GM18909 (cell line): ENCODE data around the gene OR5AS1.
"Not testable (repeated sequence)": the region's sequence is repeated elsewhere in the genome, so short reads cannot be mapped to it uniquely, and the experiment has no call there.

Source experiments
- ATAC-seq: cut with Tn5 transposase; IDR thresholded peaks from one replicate; pipeline ENCODE4 v1.9.1; 2021; ENCODE audit warnings: mild to moderate bottlenecking; ENCODE audit not compliant: unreplicated experiment, poor library complexity

Gene OR5AS1

DNA sequence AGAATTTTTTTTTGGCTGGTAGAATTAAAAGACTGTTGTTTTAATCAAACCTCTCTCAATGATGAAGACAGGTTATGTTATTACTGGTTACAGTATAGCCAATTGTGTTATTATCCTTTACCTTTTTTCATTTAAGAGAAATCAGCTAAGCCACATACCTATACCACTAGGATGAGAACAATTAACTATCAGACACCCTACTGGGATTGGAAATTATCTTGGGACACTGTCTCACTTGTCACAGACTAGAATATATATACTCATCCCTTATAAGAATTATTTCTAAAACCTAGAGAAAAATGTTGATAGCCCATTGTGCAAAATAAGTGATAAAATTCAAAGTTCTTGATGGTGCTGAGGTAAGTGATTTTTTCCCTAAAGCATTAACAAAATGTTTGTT, at the start of gene OR5AS1:
OR5AS1 (plus strand) TSS at position 301 of the 400 bp plus-strand sequence. CDS start 2,765 bp downstream, outside the sequence.
- ATAC-seq = no peak

DNA sequence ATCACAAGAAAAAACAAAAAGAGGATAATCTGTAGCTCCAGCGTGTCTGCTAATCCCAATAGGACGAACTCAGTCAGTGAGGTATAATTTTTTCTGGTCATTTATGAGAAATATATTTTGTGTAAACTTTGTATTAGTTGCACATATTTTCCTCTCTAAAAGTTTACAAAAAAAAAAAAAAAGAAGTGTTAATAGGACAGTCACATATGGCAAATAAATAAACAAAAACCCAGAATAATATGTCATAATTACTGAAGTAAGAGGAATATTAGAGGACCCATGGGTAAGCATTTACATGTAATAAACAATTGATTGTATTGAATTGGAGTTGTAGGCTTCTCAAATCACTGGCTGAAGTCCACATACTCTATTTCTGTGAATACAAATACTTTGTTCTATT, 32.9 kb upstream of the OR5AS1 start, which contains the start of gene OR5F1:
OR5F1 (minus strand) TSS at position 101 of the 400 bp plus-strand sequence; CDS start at position 101, 0 bp downstream.
- ATAC-seq = no peak

DNA sequence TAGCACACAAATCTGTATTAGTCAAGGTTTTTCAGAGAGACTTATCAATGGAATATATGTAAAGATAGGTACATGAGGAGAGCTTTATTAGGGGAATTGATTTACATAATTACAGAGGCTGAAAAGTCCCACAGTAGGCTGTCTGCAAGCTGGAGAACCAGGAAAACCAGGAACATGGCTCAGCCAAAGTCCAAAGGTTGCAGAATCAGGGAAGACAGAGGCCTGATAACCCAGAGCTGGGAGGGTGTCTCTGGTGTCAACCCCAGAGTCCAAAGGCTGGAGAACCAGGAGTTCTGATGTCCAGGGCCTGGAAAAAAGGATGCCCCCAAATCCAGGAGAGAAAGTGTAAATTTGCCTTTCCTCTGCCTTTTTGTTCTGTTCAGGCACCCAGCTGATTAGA, 16.7 kb upstream of the OR5AS1 start:
- no peak for ATAC-seq

- ATAC-seq = no peak
Observed at GRCh38 chr11:56013805-56014204, 13.6 kb upstream of the OR5AS1 start.

DNA sequence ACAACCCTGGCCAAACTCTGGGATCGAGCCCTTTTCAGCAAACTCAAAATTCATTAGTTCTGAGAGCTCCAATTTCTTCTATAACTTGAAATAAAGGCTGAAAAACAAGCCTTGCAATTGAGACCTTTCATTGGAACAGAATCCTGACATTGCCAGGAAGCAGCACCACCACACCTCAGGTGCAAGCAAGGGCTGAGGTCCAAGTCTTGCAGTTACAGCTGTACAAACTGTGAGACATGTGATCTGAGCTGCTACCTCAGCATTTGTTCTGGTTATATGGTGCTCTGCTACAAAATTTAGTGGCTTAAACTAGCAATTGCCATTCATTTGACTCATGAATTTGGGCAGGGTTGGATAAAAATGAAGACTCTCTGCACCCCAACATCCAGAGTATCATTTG, 18.1 kb downstream of the OR5AS1 start:
- ATAC-seq = no peak

DNA sequence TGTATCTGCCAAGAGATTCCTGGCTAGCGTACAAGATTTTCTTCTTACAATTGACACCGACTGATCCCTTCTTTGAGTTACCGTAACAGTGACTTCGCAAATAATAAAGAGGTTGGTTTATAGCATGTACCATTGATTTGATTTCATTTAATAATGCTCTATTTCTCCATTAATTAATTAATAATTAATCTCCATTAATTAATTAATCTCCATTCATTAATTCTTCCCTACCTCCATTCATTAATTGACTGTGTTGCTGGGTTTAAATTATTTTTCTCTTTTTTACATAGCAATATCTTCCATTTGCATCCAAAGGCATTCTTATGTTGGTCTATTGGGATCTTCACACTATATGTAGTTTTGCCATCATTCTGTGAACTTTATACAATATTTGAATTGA, 21.0 kb downstream of the OR5AS1 start:
- no peak for ATAC-seq

DNA sequence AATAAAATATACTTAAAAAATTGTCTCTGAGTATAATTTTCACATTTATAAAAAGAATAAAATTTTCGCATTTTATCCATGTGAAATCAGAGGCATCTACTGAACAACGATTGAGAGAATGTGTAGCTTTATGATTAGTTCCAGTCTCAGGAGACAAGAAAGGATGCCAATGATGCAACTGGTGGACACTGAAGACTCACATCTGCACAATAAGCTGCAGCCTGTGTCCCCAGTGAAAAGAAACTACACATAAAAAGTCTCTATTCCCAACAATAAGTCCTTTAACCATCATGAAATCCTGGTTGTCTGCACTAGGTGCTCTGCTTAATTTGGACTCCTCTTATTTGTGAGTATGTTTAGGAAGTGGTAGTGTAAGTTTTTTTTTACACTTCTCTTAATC, 22.0 kb downstream of the OR5AS1 start:
- ATAC-seq = no peak

- not testable (repeated sequence) for ATAC-seq
Observed at GRCh38 chr11:56056366-56056765, 28.9 kb downstream of the OR5AS1 start.

DNA sequence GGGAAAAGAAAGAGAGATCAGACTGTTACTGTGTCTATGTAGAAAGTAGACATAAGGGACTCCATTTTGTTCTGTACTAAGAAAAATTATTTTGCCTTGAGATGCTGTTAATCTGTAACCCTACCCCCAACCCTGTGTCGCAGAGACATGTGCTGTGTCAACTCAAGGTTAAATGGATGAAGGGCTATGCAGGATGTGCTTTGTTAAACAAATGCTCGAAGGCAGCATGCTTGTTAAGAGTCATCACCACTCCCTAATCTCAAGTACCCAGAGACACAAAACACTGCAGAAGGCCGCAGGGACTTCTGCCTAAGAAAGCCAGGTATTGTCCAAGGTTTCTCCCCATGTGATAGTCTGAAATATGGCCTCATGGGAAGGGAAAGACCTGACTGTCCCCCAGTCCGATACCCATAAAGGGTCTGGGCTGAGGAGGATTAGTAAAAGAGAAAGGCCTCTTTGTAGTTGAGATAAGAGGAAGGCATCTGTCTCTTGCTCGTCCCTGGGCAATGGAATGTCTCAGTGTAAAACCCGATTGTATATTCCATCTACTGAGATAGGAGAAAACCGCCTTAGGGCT, 30.3 kb downstream of the OR5AS1 start:
- ATAC-seq = not testable (repeated sequence)

- not testable (repeated sequence) for ATAC-seq
Observed at GRCh38 chr11:56058260-56058780, 30.9 kb downstream of the OR5AS1 start.

DNA sequence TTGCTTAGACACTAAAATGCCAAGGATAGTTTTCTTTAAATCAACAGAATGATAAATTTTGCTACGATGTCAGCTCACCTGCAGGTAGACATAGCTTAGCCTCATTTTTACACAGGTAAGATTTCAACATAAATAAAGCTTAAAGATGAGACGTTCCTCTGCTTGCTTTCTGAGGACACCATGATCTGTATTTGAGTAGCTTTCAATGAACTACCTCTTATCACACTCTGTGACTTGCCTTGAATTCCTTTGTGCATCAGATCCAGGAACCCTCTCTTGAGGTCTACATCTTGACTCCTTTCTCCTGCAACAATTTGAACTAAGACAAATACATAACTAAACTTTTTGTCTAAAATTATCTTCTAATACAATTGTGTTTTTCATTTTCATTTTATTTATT, 39.5 kb downstream of the OR5AS1 start:
- ATAC-seq = no peak
